Measurements from ENCODE around the gene MMP25. TPM values are rescaled to one million over a fixed set of nuclear protein-coding genes. Genes with fewer than 3 reads are reported as not detected.

MMP25 gene
- total RNA-seq, 2 experiments from 2014 or later: 0.63 to 5.6 TPM

GRCh38 chr16:3032624-3033023 lies 13.7 kb upstream of the MMP25 start:
- DNase-seq (ENCODE audit: low spot score): no peak
- Histone ChIP-seq H4K20me1 (ENCODE audit: insufficient read depth, low read length) (no peaks in the 10 kb centered on the region; the same call in 1 of the 2 replicates), H2AFZ (ENCODE audit: low read length) (no peak overlapping the region), H3K27ac (ENCODE audit: low read depth, low read length, poor library complexity, severe bottlenecking) (no peak overlapping the region), H3K36me3 (ENCODE audit: insufficient read depth, low read length) (peaks cover 3% of the 10 kb centered on the region; the same call in 1 of the 2 replicates), H3K9me3 (ENCODE audit: low read length) (no peaks in the 10 kb centered on the region), H3K4me2 (ENCODE audit: low read length) (no peak overlapping the region), H3K79me2 (ENCODE audit: insufficient read depth, low read depth, low read length) (no peaks in the 10 kb centered on the region), H3K4me1 (ENCODE audit: insufficient read depth, low read length, poor library complexity, severe bottlenecking) (peaks cover 10% of the 10 kb centered on the region), H3K4me3 (ENCODE audit: low read depth, low read length, poor library complexity, severe bottlenecking) (no peak overlapping the region), H3K9me2 (ENCODE audit: insufficient read depth, low read length) (no peaks in the 10 kb centered on the region)
- intact Hi-C loops (cut with micrococcal nuclease; ENCODE audit: unreplicated experiment): no loop called here
- TF ChIP-seq EZH2phosphoT487 (IDR thresholded peaks at IDR 0.05; ENCODE audit: borderline replicate concordance, low read depth, low read length) (no peak), CTCF (conservative IDR thresholded peaks at IDR 0.05; ENCODE audit: low read length) (no peak)
- no TSS peak for BruUV-seq (replicated peaks)
- ChIA-PET POLR2A (no interaction called here), CTCF (ENCODE audit: unreplicated experiment) (no interaction called here)

- no TSS peak for BruUV-seq (replicated peaks)
- no peak overlapping the region for H3K27ac ChIP-seq (ENCODE audit: low read depth, low read length, poor library complexity, severe bottlenecking)
- no peaks in the 10 kb centered on the region for H4K20me1 ChIP-seq (ENCODE audit: insufficient read depth, low read length)
- H2AFZ ChIP-seq (ENCODE audit: low read length): no peak overlapping the region
- no peaks in the 10 kb centered on the region for H3K9me3 ChIP-seq (ENCODE audit: low read length)
- intact Hi-C loops (cut with micrococcal nuclease; ENCODE audit: unreplicated experiment): no loop called here
- ChIA-PET POLR2A (interaction anchor here (0.6 kb wide), 1 partner anchor 12 kb away, joined by 3 read pairs; the partner anchor contains the start of genes HCFC1R1 and THOC6), CTCF (ENCODE audit: unreplicated experiment) (no interaction called here)
- no peak overlapping the region for H3K4me2 ChIP-seq (ENCODE audit: low read length)
- no peak overlapping the region for H3K4me3 ChIP-seq (ENCODE audit: low read depth, low read length, poor library complexity, severe bottlenecking)
- DNase-seq (ENCODE audit: low spot score): no peak
- no peaks in the 10 kb centered on the region for H3K9me2 ChIP-seq (ENCODE audit: insufficient read depth, low read length)
- H3K4me1 ChIP-seq (ENCODE audit: insufficient read depth, low read length, poor library complexity, severe bottlenecking): no peaks in the 10 kb centered on the region
- no peaks in the 10 kb centered on the region for H3K36me3 ChIP-seq (ENCODE audit: insufficient read depth, low read length)
- no peaks in the 10 kb centered on the region for H3K79me2 ChIP-seq (ENCODE audit: insufficient read depth, low read depth, low read length)
- TF ChIP-seq EZH2phosphoT487 (IDR thresholded peaks at IDR 0.05; ENCODE audit: borderline replicate concordance, low read depth, low read length) (no peak), CTCF (conservative IDR thresholded peaks at IDR 0.05; ENCODE audit: low read length) (no peak)
These were observed 10.9 kb upstream of the MMP25 start for GRCh38 chr16:3035289-3035971.

GRCh38 chr16:3035972-3036725 lies 10.2 kb upstream of the MMP25 start:
- ChIA-PET POLR2A (interaction anchor here (0.6 kb wide), 1 partner anchor 12 kb away, joined by 3 read pairs; the partner anchor contains the start of genes HCFC1R1 and THOC6), CTCF (ENCODE audit: unreplicated experiment) (no interaction called here)
- Histone ChIP-seq H3K36me3 (ENCODE audit: insufficient read depth, low read length) (no peaks in the 10 kb centered on the region), H3K27ac (ENCODE audit: low read depth, low read length, poor library complexity, severe bottlenecking) (no peak overlapping the region), H3K79me2 (ENCODE audit: insufficient read depth, low read depth, low read length) (no peaks in the 10 kb centered on the region), H4K20me1 (ENCODE audit: insufficient read depth, low read length) (no peaks in the 10 kb centered on the region), H3K4me1 (ENCODE audit: insufficient read depth, low read length, poor library complexity, severe bottlenecking) (no peaks in the 10 kb centered on the region), H3K9me3 (ENCODE audit: low read length) (no peaks in the 10 kb centered on the region), H3K4me2 (ENCODE audit: low read length) (no peak overlapping the region), H3K4me3 (ENCODE audit: low read depth, low read length, poor library complexity, severe bottlenecking) (no peak overlapping the region), H3K9me2 (ENCODE audit: insufficient read depth, low read length) (no peaks in the 10 kb centered on the region), H2AFZ (ENCODE audit: low read length) (no peak overlapping the region)
- BruUV-seq (replicated peaks): no TSS peak
- intact Hi-C loops (cut with micrococcal nuclease; ENCODE audit: unreplicated experiment): no loop called here
- TF ChIP-seq EZH2phosphoT487 (IDR thresholded peaks at IDR 0.05; ENCODE audit: borderline replicate concordance, low read depth, low read length) (peak; percentile 15; the same call in 1 of the 2 replicates), CTCF (conservative IDR thresholded peaks at IDR 0.05; ENCODE audit: low read length) (no peak)
- DNase-seq (ENCODE audit: low spot score): no peak

Data from OCI-LY7 (cell line).